GM19025 (cell line): ENCODE measurements around the gene DNER.
"Not testable (repeated sequence)": the region's sequence is repeated elsewhere in the genome, so short reads cannot be mapped to it uniquely, and the experiment has no call there.

Source experiments
- ATAC-seq: cut with Tn5 transposase; IDR thresholded peaks from one replicate; pipeline ENCODE4 v1.9.1; 2021; ENCODE audit warnings: mild to moderate bottlenecking, low read depth, moderate library complexity; ENCODE audit not compliant: unreplicated experiment

The DNER gene

DNA sequence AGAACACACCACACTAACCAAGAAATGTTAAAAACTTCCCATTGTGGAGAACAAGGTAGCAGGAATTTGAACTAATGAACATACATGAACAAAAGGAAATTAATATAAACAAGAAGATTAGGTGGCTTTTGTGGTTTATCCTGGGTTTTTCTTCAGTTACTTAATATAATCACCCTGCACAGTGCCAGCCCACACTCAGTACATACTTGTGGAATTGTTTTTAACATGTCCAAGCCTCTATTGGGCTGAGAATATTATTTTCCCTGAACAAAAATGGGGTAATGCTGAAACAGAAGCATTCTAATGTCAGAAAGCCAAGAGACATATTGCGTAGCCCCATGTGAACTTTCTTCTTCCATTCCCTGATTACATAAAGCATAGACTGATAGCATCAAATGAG, 202.8 kb downstream of the DNER start:
- no peak for ATAC-seq

DNA sequence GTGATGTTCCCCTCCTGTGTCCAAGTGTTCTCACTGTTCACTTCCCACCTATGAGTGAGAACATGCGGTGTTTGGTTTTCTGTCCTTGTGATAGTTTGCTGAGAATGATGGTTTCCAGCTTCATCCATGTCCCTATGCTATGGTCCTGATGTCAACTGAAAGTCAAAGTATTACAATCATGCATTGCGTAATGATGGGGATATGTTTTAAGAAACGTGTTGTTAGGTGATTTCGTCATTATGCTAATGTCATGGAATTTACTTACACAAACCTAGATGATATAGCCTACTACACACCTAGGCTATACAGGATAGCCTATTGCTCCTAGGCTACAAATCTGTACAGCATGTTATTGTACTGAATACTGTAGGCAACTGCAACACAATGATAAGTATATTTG, 207.7 kb downstream of the DNER start:
- ATAC-seq, result not testable (repeated sequence)

DNA sequence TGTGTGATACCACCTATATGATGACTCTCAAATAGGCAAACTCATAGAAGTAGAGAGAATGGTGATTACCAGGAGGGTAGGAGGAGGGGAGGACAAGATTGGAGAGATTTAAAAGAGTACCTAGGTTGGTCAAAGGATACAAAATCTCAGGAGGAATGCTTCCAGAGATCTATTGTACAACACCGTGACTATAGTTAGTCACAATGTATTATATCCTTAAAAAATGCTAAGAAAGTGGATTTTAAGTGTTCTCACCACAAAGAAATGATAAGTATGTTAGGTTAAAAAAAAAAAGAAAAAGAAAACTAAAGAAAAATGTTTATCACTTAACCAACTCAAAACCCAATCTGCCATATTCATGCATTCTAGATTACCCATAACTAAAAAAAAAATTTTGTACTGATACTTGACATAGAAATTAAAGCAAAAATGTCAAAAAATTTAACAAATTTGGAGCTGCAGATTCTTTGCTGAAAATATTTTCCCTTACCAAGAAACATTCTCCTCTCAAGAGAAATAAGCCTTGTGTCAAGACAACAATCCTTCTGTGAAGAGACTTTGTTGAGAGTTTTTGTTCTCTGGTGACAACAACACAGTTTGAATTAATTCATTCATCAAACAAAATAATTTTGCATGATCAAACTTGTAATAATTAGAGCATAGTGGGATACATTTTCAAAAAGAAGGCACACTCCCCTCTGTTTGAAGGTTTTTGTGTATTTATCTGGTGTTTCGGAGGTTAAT, 213.1 kb downstream of the DNER start:
- no peak for ATAC-seq

DNA sequence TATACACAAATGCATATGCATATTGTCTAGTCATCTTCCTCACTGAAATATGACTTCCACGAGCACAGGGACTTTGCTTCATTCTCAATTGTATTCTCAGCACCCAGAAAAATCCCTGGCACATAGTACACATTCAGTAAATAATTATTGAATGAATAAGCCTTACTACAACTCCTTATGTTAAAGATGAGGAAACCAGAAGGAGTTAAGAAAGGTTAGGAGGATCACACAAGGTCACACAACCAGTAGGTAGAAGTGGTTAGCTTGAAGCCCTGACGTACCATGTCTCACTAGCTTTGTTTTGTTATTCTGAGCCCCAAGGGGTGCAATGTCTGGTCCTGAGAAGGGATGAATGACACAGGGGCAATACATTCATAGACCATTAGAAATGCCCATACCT, 222.3 kb downstream of the DNER start:
- no peak for ATAC-seq

DNA sequence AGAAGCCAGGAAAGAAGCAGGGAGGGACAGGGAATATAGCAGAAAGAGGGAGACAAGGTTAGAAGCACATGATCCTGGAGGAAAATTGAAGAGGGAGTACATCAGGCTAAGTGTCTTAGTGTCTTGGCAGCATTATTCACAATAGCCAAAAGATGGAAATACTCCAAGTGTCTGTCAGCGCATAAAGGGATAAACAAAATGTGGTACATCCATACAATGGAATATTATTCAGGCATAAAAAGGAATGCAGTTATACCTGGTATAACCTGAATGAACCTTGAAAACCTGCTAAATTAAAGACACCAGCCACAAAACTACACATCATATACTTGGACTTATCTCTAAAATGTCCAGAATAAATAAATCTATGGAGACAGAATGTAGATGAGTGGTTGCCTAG, 224.2 kb downstream of the DNER start:
- ATAC-seq, result no peak

DNA sequence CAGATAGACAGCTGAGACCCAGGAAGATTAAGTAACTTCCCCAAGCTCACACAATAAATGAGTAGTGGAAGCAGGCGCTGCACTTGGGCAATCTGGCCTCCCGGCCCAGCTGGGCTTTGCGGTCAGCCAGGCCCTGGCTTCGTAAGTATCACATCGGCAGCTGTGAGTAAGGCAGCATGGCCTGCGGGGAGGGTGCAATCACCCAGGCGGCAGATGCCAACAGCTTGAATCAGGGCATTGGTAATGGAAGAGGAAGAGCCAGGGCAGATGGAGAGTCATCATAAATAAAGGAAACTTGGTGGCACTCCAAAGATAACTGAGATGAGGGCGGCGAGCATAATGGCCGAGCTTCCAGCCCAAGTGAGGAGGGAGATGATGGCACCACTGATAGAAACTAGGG, 225.3 kb downstream of the DNER start:
- ATAC-seq, result no peak

DNA sequence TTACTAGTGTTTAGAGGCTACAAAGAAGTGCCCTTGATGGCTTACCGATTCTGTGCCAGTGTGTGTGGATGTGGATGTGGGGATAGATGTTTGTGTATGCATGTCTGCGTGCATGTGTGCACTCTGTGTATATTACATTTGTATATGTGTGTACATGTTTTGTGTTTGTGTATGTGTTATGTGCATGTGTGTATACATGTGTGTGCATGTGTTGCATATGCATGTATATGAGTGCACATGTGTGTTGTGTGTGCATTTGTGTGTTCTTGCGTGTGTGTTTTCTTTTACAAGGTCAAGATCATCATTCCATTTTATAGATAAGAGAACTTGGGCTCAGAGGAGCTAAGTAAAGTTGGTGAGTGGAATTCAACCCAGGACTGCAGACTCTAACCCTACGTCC, 226.1 kb downstream of the DNER start:
- ATAC-seq, result no peak

DNA sequence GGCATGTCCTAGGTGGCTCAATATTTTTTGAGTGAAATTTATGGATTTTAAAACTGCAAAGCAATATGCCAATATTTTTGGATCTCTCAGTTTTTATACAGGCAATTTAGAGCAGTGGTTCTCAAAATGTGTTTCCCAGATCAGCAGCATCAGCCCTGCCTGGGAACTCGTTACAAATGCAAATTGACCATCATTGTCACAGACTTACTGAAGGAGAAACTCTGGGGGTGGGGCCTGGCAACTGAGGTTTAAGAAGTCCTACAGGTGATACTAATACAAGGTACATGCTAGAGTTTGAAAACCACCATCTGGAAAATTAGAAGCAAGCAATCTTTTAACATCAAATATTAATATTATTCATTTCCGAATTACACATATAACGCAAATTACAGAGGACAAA, 227.7 kb downstream of the DNER start:
- ATAC-seq, result no peak

DNA sequence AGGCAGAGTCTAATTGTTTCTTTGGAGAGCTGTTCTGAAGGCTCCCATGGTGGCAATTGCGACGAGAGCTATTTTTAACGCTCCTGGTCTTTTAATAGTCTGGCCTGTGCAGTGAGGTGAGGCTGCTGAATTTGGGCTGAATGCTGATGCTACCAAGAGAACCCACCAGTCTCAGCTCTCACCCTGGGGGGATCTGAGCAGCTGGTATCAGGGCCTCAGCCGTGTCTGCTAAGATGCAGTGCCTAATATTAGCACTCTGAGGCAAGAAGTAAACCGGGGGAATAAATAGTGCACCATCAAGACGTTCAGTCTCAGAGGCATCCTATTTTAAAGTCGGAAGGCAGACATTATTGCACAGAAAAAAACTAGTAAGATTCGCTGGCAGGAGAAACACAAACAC, 228.5 kb downstream of the DNER start:
- no peak for ATAC-seq

DNA sequence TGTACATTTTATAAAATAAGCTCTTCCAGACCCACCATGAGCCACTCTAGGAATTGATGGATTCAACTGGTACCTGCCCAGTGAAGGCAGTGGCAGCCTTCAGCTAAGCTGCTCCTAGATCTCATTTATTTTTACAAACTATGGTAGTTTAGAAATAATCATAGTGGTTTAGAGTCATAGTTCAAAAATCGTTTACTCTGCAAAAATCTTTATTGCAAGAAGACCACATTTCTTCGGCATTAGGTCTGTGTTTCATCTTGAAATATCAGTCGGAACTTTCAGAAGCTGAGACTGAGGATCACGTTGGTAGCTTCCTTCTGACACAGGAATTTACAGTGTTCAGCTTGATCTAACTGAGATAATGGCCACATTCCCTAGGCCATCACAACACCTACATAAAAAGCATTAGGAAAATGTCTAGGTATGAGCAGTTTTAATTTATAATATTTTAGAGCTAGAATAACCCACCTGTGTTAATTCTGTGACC, 237.0 kb downstream of the DNER start:
- no peak for ATAC-seq

DNA sequence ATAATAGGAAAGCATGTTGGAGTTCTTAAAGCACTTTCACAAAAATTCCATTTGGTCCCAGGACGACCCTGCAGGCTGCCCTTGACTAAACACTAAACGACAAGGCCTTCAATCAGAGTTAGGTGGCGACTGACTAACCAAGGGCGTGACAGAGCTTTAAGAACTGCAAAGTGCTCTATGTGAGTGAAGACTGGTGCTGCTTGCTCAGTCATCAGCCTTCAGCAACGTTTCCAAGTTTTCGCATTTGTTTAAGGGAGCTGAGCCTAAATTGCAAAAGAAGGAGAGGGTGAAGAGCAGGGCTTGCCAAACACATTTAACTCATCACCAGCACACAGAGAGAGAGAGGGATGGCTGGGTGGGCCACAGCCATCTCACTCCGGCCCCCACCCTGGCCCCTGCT, 238.6 kb downstream of the DNER start:
- ATAC-seq, result no peak

DNA sequence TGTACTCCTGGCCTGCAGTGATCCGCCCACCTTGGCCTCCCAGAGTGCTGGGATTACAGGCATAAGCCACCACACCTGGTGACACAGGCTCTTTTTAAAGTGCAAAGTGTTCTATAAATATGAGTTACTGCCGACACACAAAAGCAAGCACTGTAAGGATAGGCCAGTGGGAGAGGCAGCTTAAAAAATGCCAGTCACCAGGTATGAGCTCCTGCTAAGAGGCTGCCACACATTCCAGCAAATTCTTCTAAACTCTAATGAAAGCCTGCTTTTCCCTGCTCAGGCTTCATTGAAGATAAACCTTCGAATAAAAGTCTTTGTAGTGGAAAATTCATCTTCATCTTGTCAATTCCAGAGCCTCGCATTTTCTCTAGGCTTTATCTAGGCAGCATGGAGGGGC, 240.2 kb downstream of the DNER start:
- no peak for ATAC-seq

DNA sequence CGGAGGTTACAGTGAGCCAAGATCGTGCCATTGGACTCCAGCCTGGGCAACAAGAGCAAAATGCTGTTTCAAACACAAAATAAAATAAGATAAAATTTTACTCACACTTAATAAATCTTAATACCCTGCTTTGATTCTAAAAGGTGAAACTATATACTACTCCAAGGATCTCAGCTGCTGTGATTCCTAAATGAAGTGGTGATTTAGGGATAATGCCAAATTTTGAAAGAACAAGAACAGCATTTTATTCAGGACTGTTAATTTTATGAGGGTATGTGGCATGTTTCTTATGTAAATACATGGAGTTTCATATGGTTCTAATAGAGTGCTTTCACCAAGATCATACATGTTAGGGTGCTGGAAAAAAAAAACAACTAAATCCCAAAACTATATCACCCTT, 243.6 kb downstream of the DNER start:
- no peak for ATAC-seq

DNA sequence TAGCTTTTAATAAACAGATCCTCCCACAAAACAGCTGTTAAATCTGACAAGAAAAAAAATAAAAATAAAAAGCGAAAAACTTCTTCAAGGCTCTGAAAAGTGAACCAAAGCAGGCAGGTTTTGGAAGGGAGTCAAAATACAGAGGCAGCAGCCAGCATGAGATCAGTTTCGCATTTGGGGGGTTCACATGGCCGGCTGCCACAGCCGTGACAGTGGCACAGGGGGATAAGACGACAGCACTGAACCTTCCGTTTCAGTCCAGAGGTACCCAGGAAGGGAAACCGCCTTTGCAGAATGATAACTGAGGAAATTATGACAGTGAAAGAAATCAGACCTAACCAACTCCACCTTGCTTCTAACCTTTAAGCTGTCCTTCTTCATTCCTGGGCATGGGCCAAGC, 246.6 kb downstream of the DNER start:
- no peak for ATAC-seq

DNA sequence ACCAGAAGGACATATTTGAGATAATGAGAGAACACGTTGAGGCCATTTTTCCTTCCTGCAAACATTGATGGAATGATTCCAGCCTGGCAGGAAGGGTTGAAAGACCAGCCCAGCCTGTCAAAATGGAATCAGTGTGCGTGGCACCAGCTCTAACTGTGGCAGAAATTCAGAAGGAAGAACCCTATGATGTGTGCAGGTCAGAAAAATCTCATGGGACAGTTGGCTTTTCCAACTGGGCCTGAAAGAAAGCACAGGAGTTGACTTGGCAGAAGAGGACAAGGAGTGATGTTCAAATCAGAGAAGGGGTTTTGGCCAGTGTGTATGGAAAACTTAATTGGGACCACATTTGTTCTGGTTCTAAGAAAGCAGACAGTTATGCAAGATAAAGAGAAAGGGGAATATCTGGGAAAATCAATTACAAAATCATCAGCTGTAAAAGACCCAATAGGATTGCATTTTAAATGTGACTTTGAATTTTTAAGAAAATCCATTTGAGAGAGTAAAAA, 250.5 kb downstream of the DNER start:
- no peak for ATAC-seq

DNA sequence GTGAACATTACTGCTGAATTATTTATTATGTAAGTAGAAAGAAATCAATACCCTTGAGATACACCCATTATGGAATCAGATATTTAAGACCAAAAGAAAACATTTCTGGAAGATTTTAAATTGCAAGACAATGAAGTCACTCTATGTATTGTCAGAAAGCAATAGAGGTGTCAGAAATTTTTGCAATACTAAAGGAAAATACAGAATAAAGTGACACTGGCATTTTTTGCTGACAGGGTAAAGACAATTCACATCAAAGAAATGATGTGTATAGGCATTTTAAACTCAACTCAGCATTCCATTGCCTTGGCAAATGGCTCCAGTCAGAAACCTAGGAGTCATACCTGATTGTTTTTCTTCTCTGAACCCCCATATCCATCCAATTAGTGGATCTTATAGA, 252.2 kb downstream of the DNER start:
- ATAC-seq, result no peak

DNA sequence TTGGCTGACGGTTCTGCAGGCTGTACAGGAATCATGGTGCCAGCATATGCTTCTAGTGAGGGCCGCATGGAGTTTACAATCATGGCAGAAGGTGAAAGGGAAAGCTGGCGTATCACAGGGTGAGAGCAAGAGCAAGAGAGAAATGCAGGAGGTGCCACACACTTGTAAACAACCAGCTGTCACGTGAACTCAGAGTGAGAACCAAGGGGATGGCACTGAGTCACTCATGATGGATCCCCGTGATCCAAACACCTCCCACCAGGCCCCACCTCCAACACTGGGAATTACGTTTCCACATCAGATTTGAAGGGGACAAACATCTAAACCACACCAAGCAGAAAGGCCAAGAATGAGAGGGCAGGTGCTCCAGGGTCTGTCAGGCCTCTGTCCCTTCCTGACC, 258.3 kb downstream of the DNER start:
- ATAC-seq, result no peak

DNA sequence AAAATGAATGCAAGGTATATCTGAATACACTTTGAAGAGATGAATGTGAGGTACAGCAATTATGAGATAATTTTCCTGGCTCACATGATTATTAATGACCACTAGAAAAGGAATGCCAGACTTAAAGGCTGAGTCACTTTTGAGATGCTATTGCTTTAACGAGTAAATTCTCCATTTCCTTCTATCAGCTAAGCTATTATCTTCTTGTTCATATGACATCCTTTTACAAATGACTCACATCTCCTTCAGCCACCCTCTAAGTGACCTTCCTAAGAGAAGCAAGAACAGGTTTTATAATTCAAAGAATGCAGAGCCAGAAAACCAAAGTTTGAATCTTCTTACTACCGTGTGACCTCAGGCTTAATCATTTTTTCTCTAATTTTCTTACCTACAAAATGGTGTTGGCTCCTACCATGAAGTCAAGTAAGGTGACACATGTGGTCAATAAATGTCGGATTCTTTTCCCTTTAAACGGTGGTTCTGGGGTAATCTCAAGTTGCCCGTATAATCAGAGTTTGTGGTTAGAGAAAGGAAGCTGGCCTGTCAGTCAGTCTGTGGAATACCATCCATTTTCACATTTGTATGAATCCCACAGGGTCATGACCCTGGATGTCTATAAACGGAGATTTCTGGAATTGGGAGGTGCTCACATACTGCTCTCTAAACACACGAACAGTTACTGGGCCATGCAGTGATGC, 259.3 kb downstream of the DNER start:
- no peak for ATAC-seq

DNA sequence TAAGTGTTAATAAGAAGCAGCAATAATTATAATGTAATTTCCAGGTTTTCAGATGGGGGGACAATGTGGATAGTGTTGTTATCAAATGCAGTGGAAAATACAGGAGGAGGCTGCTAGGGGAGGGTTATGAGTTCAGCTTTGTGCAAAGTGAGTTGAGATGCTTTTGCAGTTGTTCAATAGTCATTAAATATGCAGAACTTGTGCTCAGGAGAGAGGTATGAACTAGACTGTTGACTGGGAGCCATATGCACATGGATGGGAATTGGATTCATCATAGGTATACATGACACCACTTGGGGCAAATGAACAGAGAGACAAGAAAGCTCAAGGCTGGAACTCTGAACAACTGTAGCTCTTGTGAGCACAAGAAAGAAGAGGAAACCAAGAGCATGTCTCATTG, 261.1 kb downstream of the DNER start:
- ATAC-seq, result no peak

DNA sequence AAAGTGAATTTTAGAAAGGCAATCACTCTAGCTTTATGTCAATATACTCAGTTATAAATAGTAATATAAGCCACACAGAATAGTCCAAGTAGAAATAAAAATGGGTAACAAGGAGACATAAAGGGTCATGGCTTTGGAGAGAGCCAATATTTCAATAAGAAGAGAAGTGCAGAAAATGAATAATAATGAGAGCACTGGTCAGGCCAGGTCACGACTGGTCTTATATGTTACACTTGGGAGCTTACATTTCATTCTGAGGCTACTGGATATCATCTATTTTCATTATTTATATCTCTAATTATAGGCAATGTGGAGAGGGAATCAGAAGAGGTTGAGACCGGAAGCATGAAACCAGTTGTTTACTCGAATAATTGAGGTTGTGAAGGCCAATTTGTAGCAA, 262.5 kb downstream of the DNER start:
- no peak for ATAC-seq

DNA sequence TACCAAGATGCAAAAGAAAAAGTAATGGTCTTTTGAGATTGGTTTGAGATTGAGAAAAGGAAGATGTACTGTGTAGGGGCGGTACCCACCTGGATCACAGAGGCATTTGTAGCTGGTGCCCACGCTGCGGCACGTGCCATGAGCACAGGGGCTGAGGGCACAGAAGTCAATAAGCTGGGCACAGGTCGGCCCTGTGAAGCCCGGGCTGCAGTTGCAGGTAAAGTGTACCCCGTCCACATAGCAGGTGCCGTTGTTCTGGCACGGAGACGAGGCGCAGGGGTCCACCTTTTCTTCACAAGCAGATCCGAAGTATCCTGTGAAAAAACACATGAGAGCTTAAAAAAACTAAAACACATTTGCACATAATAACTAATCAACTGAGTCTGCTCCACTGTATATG, 267.1 kb downstream of the DNER start:
- no peak for ATAC-seq

DNA sequence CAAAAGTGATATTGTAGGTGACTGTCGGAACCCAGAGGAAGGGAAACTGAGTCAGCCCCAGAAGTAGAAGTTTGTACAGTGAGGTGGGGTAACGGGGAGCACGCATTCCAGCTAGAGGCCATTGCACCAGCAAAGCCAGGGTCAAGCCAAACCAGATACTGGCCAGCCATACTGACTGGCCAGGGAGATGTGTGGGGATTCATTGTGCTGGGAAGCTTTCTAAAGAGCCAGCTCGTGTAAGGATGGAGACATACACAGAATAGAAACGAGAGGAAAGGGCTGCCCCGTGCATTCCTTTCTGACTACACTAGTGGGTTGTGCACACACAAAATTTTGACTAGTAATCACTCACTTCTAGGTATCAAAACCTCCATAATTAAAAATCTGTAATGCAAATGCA, 268.0 kb downstream of the DNER start:
- ATAC-seq, result no peak
